Measurements from ENCODE around the gene ODAD3.

- no peak for TF ChIP-seq POLR2A (IDR thresholded peaks at IDR 0.05)
- TF ChIP-seq, protein P1, sequence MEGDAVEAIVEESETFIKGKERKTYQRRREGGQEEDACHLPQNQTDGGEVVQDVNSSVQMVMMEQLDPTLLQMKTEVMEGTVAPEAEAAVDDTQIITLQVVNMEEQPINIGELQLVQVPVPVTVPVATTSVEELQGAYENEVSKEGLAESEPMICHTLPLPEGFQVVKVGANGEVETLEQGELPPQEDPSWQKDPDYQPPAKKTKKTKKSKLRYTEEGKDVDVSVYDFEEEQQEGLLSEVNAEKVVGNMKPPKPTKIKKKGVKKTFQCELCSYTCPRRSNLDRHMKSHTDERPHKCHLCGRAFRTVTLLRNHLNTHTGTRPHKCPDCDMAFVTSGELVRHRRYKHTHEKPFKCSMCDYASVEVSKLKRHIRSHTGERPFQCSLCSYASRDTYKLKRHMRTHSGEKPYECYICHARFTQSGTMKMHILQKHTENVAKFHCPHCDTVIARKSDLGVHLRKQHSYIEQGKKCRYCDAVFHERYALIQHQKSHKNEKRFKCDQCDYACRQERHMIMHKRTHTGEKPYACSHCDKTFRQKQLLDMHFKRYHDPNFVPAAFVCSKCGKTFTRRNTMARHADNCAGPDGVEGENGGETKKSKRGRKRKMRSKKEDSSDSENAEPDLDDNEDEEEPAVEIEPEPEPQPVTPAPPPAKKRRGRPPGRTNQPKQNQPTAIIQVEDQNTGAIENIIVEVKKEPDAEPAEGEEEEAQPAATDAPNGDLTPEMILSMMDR (IDR thresholded peaks at IDR 0.05 in 4 of 5, conservative IDR thresholded peaks at IDR 0.05 in 1 of 5), result no peak
These were observed 46.0 kb upstream of the ODAD3 start, which contains the start of gene ELAVL3 for GRCh38 chr19:11480715-11481533.

Measured in gastrocnemius medialis (tissue), 4 donors.